ENCODE data around the gene ZMYND12.
"Not testable (repeated sequence)": the region's sequence is repeated elsewhere in the genome, so short reads cannot be mapped to it uniquely, and the experiment has no call there.

Gene ZMYND12, protein sequence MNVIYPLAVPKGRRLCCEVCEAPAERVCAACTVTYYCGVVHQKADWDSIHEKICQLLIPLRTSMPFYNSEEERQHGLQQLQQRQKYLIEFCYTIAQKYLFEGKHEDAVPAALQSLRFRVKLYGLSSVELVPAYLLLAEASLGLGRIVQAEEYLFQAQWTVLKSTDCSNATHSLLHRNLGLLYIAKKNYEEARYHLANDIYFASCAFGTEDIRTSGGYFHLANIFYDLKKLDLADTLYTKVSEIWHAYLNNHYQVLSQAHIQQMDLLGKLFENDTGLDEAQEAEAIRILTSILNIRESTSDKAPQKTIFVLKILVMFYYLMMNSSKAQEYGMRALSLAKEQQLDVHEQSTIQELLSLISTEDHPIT

GRCh38 chr1:42456010-42456753 is at the start of gene ZMYND12, which contains the start of gene PPCS:
Gene ZMYND12, minus strand, starts transcription at chr1:42456022. Its CDS starts 25 bp downstream, at chr1:42455997.
Gene PPCS, plus strand, starts transcription at chr1:42456543. Its CDS starts 23 bp downstream, at chr1:42456566.
- peak; percentile 81 for DNase-seq

- DNase-seq = no peak
These were observed 48.8 kb upstream of the ZMYND12 start for GRCh38 chr1:42504535-42505128.

DNA sequence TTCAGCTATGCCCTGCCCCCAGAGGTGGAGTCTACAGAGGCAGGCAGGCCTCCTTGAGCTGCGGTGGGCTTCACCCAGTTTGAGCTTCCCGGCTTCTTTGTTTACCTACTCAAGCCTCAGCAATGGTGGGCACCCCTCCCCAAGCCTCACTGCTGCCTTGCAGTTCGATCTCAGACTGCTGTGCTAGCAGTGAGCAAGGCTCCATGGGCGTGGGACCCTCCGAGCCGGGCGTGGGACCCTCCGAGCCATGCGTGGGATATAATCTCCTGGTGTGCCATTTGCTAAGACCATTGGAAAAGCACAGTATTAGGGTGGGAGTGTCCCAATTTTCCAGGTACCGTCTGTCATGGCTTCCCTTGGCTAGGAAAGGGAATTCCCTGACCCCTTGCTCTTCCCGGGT is 46.2 kb upstream of the ZMYND12 start:
- not testable (repeated sequence) for DNase-seq

DNA sequence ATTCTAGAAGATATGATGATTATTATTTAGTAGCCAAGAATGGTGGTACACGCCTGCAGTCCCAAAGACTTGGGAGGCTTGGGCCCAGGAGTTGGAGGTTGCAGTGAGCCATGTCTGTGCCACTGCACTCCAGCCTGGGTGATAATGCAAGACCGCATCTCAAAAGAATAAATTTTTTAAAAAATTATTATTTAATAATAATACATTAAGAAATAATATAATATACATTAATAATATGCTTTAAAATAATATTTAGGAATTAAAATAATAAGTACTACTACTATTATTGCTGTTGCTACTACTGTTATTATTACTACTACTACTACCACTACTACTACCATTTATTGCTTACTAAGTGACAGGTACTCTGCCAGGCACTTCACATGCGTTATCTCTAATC is 34.4 kb upstream of the ZMYND12 start:
- no peak for DNase-seq

DNA sequence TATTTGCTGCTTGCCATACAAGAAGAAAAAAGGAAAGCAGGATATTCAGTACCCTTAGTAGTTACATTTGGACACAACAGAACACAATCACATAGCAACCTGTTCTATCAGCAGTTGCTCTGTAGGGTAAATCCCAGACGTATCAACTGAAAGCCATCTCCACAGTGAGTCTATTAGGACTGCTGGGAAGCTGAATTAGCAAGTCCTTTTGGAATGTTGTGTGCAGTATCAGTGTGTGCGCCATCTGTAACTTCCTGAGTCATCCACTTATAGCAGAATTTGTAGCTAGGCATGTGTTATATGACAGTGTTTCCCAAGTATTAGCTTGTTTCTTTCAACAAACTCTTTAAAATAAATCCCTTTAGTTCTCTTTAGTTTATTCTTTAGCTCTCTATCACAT is 28.6 kb upstream of the ZMYND12 start:
- DNase-seq = no peak

DNA sequence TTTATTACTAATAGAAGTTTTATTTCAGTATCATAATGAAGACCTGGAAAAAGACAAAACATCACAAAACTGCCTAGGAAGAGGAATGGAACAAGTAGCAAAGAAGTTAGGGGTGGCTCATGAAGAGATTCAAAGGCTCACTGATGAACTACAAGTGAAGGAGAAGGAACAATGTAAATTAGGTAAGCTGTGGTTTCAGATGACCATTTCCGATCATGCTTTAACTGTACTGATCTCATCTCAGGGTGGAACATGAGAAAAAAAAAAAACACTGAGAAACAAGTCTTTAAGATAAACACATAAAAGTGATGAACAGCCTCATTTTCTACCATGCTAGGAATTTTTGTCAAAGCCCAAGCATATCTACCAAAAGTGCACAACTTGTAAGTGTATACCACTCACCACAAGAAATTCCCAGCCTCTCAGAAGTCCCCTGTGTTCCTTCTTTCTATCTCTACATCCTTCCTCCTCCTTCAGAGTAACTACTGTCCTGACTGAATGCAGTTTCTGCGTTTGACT is 26.9 kb upstream of the ZMYND12 start:
- DNase-seq = no peak

DNA sequence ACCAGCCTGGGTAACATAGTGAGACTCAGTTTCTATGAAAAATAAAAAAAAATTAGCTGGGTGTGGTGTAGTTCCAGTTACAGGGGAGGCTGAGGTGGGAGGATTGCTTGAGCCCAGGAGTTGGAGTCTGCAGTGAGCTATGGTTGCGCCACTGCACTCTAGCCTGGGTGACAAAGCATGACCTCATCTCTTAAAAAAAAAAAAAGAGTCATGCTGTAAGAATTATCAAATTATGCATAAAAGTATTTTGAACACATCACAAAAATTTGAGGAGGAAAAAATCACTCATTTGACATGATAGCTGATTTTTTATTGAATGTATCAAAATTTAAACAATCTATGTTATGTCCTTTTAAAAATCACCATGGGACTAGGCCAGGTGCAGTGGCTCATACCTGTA is 25.1 kb upstream of the ZMYND12 start:
- no peak for DNase-seq

DNA sequence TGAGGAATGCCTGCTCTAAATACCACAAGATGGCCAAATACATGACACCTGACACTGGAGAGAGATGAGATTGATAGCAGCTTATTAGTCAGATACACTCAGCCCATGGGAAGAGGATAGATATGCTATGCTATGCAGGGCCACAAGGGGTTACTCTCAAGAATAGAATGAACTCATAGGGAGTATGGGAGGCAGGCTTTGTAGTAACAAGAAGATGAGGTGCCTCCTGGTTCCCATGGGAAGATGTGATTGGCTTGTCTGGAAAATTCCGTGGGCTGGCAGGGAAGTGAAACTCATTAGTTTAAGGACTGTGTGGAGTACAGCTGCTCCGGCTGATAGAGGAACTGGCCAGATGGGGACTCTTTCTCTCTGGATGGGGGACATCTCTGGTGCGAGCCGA is 23.8 kb upstream of the ZMYND12 start:
- no peak for DNase-seq

- DNase-seq = no peak
These were observed 22.0 kb upstream of the ZMYND12 start for GRCh38 chr1:42477775-42478174.

- not testable (repeated sequence) for DNase-seq
These were observed 21.5 kb upstream of the ZMYND12 start for GRCh38 chr1:42477354-42477753.

GRCh38 chr1:42476605-42477004 is 20.8 kb upstream of the ZMYND12 start:
- DNase-seq = no peak

GRCh38 chr1:42469727-42470126 is 13.9 kb upstream of the ZMYND12 start:
- no peak for DNase-seq

DNA sequence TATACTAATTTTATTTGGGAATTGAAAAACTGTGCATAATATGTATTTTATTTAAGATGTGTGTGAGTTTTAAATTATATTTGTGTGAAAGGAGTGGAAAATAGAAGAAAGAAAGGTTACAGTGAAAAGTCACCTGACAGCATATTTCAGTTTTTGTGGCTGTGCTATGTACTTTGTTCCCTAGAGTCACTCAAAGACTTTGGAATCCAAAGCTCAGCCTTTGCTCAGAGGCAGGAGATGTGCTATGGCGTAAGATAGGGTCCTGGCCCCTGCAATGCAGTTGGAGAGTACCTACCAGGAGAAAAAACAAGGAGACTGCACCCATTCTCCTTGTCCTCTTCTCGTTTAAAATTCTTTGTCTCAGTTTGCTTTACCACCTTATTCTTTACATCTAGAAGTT is 10.2 kb upstream of the ZMYND12 start:
- no peak for DNase-seq

DNA sequence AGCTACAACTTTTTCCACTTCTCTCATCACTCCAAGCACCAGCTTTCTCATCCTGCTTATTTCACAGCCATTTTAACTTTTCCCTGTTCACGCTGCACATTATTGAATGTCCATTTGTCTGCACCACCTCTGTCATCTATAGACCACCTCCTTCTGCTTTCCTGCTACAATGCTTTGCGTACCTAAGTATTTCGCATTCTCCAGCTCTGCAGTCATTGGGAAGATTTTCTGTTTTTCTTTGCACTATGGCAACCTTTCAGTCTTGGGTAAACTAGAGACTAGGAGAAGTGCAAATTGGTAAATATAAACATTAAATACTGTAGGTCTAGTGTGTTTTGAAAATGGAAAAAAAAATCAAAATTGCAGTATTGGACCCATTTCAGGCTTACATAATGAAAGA is 8.1 kb upstream of the ZMYND12 start:
- no peak for DNase-seq

DNA sequence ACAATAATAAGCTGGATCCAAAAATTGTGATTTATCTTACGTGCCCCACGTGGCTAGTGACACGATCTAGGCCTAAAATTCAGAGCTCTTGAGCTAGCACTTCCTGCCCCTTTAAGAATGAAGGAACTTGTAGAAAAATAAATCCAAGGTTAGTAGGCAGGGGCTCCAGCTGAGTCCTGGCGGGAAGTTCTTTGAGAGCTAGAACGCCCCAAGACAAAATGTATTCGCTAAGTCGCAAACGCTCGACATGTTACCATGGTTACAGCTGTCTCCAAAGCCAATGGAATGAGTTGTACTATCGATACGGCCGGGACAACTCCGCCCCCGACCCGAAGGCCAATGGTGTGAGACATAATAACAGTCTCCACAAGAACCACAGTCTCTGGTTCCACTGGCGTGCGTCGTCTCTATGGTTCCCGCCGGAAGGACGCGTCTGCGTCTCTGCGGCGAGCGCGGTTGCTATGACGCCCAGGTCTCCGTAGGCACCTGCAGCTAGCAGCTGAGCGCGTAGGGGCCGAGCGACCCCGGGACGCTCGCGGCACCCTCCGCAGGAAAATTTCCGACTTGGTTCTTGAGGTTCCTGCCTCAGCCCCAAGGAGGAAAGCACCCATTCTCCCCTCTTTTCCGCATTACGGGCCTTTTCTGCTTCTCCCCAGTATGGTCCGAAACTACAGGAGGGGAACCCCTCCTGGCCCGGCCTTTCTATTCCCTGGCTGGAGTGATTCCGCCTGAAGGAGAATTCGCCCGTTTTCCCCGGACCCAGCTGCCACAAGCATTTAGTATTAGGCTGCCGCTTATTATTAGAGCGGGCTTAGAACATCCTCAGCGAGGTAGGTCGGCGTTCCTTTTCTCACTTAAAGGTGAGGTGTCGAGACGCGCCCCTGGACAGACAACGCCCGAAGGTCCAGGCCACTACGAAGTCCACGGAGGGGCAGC is 7.3 kb upstream of the ZMYND12 start, which contains the start of gene CCDC30:
Gene CCDC30 (plus strand): TSS at position 459 of the 936 bp plus-strand sequence. CDS start 17,266 bp downstream, outside the sequence.
- DNase-seq = peak; percentile 77

DNA sequence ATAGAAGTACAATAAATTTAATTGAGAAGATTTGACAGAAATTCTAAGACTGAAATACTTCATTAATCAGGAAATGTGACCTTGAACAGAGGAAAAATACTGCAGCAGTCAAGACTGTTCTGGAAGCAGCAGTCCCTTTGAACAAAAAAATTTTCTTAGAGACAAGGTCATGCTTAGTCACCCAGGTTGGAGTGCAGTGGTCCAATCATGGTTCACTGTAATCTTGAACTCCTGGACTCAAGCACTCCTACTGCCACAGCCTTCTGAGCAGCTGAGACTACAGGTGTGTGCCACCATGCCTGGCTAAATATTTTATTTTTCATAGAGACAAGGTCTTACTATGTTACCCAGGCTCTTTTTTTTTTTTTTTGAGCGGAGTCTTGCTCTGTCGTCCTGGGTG is 5.4 kb upstream of the ZMYND12 start:
- DNase-seq = no peak

DNA sequence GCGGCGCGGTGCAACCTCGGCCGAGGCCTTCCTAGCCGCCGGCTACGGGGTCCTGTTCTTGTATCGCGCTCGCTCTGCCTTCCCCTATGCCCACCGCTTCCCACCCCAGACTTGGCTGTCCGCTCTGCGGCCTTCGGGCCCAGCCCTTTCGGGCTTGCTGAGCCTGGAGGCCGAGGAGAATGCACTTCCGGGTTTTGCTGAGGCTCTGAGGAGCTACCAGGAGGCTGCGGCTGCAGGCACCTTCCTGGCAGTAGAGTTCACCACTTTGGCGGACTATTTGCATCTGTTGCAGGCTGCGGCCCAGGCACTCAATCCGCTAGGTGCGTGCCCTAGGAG is 900 bp upstream of the ZMYND12 start:
- peak; percentile 62 for DNase-seq

DNA sequence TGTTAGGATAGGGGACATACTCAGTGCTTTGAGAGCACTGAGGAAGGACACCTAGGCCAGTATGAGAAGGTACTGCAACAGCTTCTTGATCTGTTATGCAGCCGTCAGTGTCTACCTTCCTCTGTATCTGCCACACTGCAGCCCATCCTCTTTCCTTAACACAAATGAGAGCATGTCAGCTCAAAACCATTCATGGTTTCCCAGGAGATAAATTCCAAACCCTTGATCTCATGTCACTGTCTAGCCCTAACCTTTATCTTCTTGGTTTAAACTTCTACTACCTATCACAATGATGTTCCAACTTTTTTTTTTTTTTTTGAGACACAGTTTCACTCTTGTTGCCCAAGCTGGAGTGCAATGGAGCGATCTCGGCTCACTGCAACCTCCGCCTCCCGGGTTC is 1.4 kb downstream of the ZMYND12 start:
- DNase-seq = no peak

DNA sequence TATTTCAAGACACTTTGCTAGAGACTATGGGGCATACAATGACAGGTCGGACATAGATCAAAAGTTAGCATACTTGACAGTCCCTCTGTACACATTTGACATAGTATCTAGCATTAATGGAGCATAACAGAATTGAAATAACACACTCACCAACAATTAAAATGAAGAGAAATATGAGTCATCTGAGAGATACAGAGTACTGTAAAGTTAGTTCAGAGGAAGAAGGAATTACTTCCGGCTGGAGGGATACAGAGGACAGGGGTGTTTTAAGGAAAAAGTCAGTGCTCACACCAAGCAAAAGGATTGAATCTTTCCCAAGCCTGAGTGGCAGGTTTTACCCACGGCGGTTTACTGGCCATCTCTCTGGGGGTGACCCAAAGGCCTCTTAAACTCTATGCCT is 2.4 kb downstream of the ZMYND12 start:
- DNase-seq = no peak

GRCh38 chr1:42450061-42450460 is 5.8 kb downstream of the ZMYND12 start:
- DNase-seq = no peak

- no peak for DNase-seq
These were observed 6.6 kb downstream of the ZMYND12 start for GRCh38 chr1:42449256-42449655.

DNA sequence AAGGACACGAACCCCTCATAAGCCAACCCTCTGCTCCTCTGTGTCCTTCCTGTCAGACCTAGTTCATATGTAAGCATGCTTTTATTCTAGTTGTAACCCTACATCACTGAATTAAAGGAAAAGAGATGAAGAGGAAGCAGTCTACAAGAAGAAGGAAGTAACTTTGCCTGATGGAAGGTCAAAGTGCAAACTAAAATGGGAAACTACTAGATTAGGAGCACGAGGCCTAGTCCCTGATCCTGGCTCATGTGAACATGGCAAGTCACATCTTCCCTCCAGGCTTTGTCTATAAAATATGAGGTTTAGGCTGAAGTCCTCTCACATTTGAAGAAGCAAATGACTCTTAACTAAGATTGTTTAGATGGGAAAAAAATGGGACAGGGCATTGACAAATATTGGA is 13.2 kb downstream of the ZMYND12 start:
- no peak for DNase-seq
